ENCODE results near the gene EPHA7.

DNA sequence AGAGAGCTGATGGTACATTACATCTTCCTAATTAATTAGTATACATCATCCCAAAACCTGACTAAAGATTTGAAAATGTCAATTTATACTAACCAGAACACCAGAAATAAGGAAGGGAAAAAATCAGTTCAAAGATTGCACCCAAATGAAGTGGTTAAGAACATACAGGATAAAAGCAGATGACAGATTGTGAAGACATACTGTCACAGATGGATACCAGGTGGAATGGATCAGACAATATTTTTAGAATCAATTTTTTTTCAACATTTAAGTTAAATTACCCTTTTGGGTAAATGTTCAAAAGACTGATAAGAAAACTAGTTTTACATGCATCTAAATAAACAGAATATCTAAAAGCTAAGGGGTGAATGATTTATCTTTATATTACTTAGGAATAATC lies 47.6 kb downstream of the EPHA7 start:
- TF ChIP-seq, protein P1, sequence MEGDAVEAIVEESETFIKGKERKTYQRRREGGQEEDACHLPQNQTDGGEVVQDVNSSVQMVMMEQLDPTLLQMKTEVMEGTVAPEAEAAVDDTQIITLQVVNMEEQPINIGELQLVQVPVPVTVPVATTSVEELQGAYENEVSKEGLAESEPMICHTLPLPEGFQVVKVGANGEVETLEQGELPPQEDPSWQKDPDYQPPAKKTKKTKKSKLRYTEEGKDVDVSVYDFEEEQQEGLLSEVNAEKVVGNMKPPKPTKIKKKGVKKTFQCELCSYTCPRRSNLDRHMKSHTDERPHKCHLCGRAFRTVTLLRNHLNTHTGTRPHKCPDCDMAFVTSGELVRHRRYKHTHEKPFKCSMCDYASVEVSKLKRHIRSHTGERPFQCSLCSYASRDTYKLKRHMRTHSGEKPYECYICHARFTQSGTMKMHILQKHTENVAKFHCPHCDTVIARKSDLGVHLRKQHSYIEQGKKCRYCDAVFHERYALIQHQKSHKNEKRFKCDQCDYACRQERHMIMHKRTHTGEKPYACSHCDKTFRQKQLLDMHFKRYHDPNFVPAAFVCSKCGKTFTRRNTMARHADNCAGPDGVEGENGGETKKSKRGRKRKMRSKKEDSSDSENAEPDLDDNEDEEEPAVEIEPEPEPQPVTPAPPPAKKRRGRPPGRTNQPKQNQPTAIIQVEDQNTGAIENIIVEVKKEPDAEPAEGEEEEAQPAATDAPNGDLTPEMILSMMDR (IDR thresholded peaks at IDR 0.05): no peak
- no peak for TF ChIP-seq POLR2A (IDR thresholded peaks at IDR 0.05)

Data from thyroid gland (tissue), 4 donors.